Glomerular visceral epithelial cell (primary cell): Measurements from ENCODE around the gene OSBPL10.

Experiments used
- DNase-seq: peaks from one replicate; pipeline ENCODE4 v3.0.0-alpha.2; 2016; ENCODE audit errors: extremely low spot score

Gene OSBPL10

GRCh38 chr3:31772758-31773473, 208.1 kb downstream of the OSBPL10 start:
- no peak for DNase-seq

GRCh38 chr3:31772272-31772671, 208.8 kb downstream of the OSBPL10 start:
- DNase-seq: no peak

- no peak for DNase-seq
Observed at GRCh38 chr3:31770822-31771326, 210.2 kb downstream of the OSBPL10 start.

- peak; percentile 23 for DNase-seq
Observed at GRCh38 chr3:31768479-31769125, 212.5 kb downstream of the OSBPL10 start.

GRCh38 chr3:31767920-31768319, 213.1 kb downstream of the OSBPL10 start:
- DNase-seq: no peak

- DNase-seq: no peak
Observed at GRCh38 chr3:31766669-31767068, 214.4 kb downstream of the OSBPL10 start.

- no peak for DNase-seq
Observed at GRCh38 chr3:31765871-31766270, 215.2 kb downstream of the OSBPL10 start.

GRCh38 chr3:31763731-31764130, 217.3 kb downstream of the OSBPL10 start:
- DNase-seq: no peak

GRCh38 chr3:31762888-31763351, 218.1 kb downstream of the OSBPL10 start:
- DNase-seq: peak; percentile 59

- DNase-seq: no peak
Observed at GRCh38 chr3:31762097-31762764, 218.8 kb downstream of the OSBPL10 start.

GRCh38 chr3:31760654-31761053, 220.4 kb downstream of the OSBPL10 start:
- DNase-seq: no peak

GRCh38 chr3:31758322-31758965, 222.6 kb downstream of the OSBPL10 start:
- DNase-seq: no peak

- DNase-seq: peak; percentile 4
Observed at GRCh38 chr3:31755926-31756658, 225.0 kb downstream of the OSBPL10 start.

- no peak for DNase-seq
Observed at GRCh38 chr3:31754575-31755278, 226.3 kb downstream of the OSBPL10 start.

- no peak for DNase-seq
Observed at GRCh38 chr3:31753050-31753425, 228.0 kb downstream of the OSBPL10 start.

GRCh38 chr3:31752305-31753049, 228.6 kb downstream of the OSBPL10 start:
- DNase-seq: no peak

GRCh38 chr3:31750341-31750740, 230.7 kb downstream of the OSBPL10 start:
- DNase-seq: no peak

- DNase-seq: no peak
Observed at GRCh38 chr3:31748933-31749295, 232.1 kb downstream of the OSBPL10 start.

GRCh38 chr3:31748281-31748932, 232.7 kb downstream of the OSBPL10 start:
- no peak for DNase-seq

GRCh38 chr3:31747785-31748184, 233.3 kb downstream of the OSBPL10 start:
- no peak for DNase-seq
